Stimulated activated CD4-positive, alpha-beta T cell treated with anti-CD3 and anti-CD28 coated beads, Interleukin-2, amount 100 ng/mL, for 4 hours (primary cell): ENCODE results near the gene PLAC9.
A peak's percentile ranks its signal among the peaks of the same experiment; 100 is the strongest.

Experiments
- DNase-seq: peaks from one replicate; pipeline ENCODE4 v3.0.0-alpha.2; 2020; ENCODE audit warnings: low read depth

The PLAC9 gene

GRCh38 chr10:80184291-80184690 is 51.8 kb downstream of the PLAC9 start:
- no peak for DNase-seq

DNA sequence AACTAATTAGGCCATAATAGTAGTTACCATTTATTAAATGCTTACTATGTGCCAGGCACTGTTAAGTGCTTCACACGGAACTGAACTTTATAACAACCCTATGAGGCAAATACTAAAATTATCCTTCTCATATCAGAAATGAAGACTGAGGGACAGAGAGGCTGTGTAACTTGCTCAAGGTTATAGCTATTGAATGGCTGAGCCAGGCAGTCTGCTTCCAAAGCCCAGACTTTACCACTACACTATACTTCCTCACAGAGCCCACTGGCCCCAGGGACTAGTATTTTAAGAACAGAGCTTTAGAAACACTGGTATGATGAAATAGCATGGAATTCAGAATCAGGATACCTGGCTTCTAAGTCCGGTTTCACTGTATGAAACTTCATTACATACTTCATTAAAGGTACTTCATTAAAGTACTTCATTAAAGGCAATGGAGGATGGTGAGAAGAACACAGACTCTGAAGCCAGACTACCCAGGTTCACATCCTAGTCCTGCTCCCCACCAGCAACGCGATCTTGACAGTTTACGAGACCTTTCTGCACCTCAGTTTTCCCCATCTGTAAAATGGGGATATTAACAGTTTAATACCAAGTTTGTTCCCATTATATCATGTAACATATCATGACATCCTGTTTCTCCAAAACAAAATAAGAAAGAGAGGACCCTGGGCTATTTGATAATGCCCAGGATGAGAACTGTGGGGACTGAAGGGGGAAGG is 53.2 kb downstream of the PLAC9 start:
- no peak for DNase-seq

GRCh38 chr10:80186364-80187012 is 54.0 kb downstream of the PLAC9 start:
- no peak for DNase-seq

- DNase-seq = no peak
Observed at GRCh38 chr10:80187060-80187459, 54.5 kb downstream of the PLAC9 start.

GRCh38 chr10:80187465-80188409 is 55.2 kb downstream of the PLAC9 start:
- peak; percentile 55 for DNase-seq

- DNase-seq = no peak
Observed at GRCh38 chr10:80188713-80189112, 56.2 kb downstream of the PLAC9 start.

GRCh38 chr10:80191589-80192270 is 59.2 kb downstream of the PLAC9 start:
- DNase-seq = no peak

- no peak for DNase-seq
Observed at GRCh38 chr10:80192553-80192952, 60.0 kb downstream of the PLAC9 start.

DNA sequence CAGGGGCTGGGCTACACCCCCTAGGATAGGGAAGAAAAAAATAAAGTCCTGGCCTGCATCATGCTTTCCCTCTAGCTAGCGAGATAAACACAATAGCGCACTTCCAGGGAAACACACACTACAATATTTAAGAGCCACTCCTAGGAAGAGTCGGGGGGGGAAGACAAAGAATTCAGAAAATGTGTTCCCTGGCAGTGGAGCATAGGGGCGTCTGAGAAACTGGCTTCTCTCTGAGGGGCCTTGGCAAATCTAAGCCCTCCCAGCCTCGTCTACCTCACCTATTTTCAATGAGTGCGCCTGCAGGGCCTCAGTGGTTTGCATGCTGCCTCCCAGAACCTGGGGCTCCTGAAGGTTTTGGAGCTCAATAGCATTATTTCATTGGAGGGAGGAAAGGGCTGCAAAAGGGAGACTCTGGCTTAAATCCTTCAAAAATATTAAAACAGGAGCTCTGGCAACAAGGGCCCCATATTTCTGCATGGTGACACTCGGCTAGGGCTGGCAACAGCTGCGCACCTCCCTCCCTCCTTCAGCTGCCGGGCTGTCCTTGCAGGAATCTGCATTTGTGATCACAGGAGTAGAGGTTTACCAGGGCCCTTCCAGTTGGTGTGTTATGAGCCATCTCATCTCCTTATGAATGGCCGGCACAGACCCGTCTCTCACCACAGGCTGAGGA is 62.0 kb downstream of the PLAC9 start:
- no peak for DNase-seq
